Endodermal cell (in vitro differentiated cells): Measurements from ENCODE around the gene CLIP3. TPM values are rescaled to one million over a fixed set of nuclear protein-coding genes. Genes with fewer than 3 reads are reported as not detected.
A peak's percentile ranks its signal among the peaks of the same experiment; 100 is the strongest.

Experiments used
- DNase-seq: peaks from one replicate; pipeline ENCODE4 v3.0.0-alpha.2; 2017
- H3K27ac ChIP-seq: 2 replicates; pipeline ENCODE4 v1.5.1; 2013; ENCODE audit warnings: mild to moderate bottlenecking, low read depth, low read length, moderate library complexity
- H3K27me3 ChIP-seq: 2 replicates; pipeline ENCODE4 v1.6.1; 2013; ENCODE audit warnings: mild to moderate bottlenecking, low read length, moderate library complexity; ENCODE audit not compliant: insufficient read depth, control insufficient read depth, poor library complexity, severe bottlenecking
- H3K36me3 ChIP-seq: 2 replicates; pipeline ENCODE4 v1.7.0; 2013; ENCODE audit warnings: mild to moderate bottlenecking, low read length, moderate library complexity; ENCODE audit not compliant: control insufficient read depth, insufficient read depth
- H3K4me1 ChIP-seq: one replicate; pipeline ENCODE4 v1.7.0; 2013; ENCODE audit warnings: low read length; ENCODE audit not compliant: control insufficient read depth, insufficient read depth
- H3K4me3 ChIP-seq: 2 replicates; pipeline ENCODE4 v1.5.1; 2013; ENCODE audit warnings: mild to moderate bottlenecking, low read length, moderate library complexity
- H3K9ac ChIP-seq: 2 replicates; pipeline ENCODE4 v1.6.1; 2013; ENCODE audit warnings: mild to moderate bottlenecking, low read length, moderate library complexity; ENCODE audit not compliant: poor library complexity, severe bottlenecking; ENCODE audit errors: extremely low read depth
- H3K9me3 ChIP-seq: 2 replicates; pipeline ENCODE4 v1.6.1; 2013; ENCODE audit warnings: mild to moderate bottlenecking, low read length, moderate library complexity; ENCODE audit not compliant: control insufficient read depth
- H3K27ac Mint-ChIP-seq: 2 replicates; pipeline ENCODE4 v1.8.0; 2020; ENCODE audit warnings: mixed read lengths
- H3K27me3 Mint-ChIP-seq: 2 replicates; pipeline ENCODE4 v1.8.0; 2021; ENCODE audit warnings: mild to moderate bottlenecking, mixed read lengths; ENCODE audit not compliant: insufficient read depth
- H3K36me3 Mint-ChIP-seq: 2 replicates; pipeline ENCODE4 v1.8.0; 2020; ENCODE audit warnings: low read depth, mixed read lengths
- H3K4me1 Mint-ChIP-seq: 2 replicates; pipeline ENCODE4 v1.8.0; 2020; ENCODE audit warnings: mixed read lengths
- H3K4me3 Mint-ChIP-seq: 2 replicates; pipeline ENCODE4 v1.8.0; 2020; ENCODE audit warnings: mild to moderate bottlenecking, moderate library complexity, mixed read lengths
- H3K9me3 Mint-ChIP-seq: 2 replicates; pipeline ENCODE4 v1.8.0; 2020; ENCODE audit warnings: mild to moderate bottlenecking, mixed read lengths
- WGBS, 2 experiments: methylation state at CpG; one replicate each; pipeline versions ENCODE4 v1.1.5 to v1.1.7; 2013; ENCODE audit warnings: missing lambda C conversion rate in 2 of 2, mixed read lengths in 1 of 2; ENCODE audit not compliant: insufficient coverage in 1 of 2, insufficient read length in 1 of 2; 5-methylcytosine and 5-hydroxymethylcytosine counted together
- total RNA-seq, 2 donors: library from RNA; stranded (reverse); fragmentation: NEBNext Ultra II Directional in 1 of 2; extraction: Animal tissue kit (Norgen Biotek cat#: 25700) in 1 of 2; gene quantifications; 2 replicates in 1 of 2; 3 replicates in 1 of 2; pipeline ENCODE4 v1.2.1, GENCODE V29; 2021
- TF ChIP-seq, protein P1 (sequence below): fragments of 200-600 bp; sonication (generic); conservative IDR thresholded peaks from 2 replicates; pipeline ENCODE4 v1.5.0; 2021; ENCODE audit warnings: antibody characterized with exemption, mild to moderate bottlenecking

CLIP3 gene
- total RNA-seq, 2 donors from 2014 or later, result 12.6 to 19.7 TPM

DNA sequence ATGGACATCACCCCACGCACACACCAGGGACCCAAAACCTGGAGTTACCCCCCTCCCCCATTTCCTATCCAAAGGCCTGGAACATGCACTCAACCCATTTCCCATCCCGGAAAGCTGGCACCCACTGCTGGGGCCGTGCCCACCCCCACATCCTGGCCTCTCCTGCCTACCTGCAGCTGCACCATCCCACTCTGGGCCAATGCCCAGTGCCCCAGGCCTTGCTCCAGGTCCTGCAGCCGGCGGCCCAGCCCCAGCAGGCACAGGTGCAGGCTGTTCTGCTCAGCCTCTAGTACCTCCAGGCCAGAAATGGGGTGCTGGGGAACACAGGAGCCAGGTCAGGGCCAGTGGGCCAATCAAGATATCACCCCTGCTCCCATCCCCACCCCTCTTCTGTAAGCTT lies 25.7 kb downstream of the CLIP3 start:
- H3K9me3 ChIP-seq, result no peaks in the 10 kb centered on the region
- TF ChIP-seq, protein P1, sequence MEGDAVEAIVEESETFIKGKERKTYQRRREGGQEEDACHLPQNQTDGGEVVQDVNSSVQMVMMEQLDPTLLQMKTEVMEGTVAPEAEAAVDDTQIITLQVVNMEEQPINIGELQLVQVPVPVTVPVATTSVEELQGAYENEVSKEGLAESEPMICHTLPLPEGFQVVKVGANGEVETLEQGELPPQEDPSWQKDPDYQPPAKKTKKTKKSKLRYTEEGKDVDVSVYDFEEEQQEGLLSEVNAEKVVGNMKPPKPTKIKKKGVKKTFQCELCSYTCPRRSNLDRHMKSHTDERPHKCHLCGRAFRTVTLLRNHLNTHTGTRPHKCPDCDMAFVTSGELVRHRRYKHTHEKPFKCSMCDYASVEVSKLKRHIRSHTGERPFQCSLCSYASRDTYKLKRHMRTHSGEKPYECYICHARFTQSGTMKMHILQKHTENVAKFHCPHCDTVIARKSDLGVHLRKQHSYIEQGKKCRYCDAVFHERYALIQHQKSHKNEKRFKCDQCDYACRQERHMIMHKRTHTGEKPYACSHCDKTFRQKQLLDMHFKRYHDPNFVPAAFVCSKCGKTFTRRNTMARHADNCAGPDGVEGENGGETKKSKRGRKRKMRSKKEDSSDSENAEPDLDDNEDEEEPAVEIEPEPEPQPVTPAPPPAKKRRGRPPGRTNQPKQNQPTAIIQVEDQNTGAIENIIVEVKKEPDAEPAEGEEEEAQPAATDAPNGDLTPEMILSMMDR, result no peak
- no peak for DNase-seq
- H3K27me3 ChIP-seq, result no peaks in the 10 kb centered on the region
- H3K9me3 Mint-ChIP-seq, result no peaks in the 10 kb centered on the region
- H3K27ac ChIP-seq, result no peak overlapping the region
- WGBS, 2 experiments, result 92 to 100% methylated on average over 2 to 5 of the region's 5 CpGs
- H3K36me3 Mint-ChIP-seq, result peaks cover 31% of the 10 kb centered on the region
- H3K4me1 ChIP-seq, result no peaks in the 10 kb centered on the region
- H3K27me3 Mint-ChIP-seq, result peaks cover 4% of the 10 kb centered on the region
- H3K4me3 Mint-ChIP-seq, result peak overlapping the region; percentile 88
- no peak overlapping the region for H3K27ac Mint-ChIP-seq
- H3K4me3 ChIP-seq, result no peak overlapping the region
- peaks cover 13% of the 10 kb centered on the region for H3K4me1 Mint-ChIP-seq
- H3K9ac ChIP-seq, result no peak overlapping the region
- no peaks in the 10 kb centered on the region for H3K36me3 ChIP-seq

DNA sequence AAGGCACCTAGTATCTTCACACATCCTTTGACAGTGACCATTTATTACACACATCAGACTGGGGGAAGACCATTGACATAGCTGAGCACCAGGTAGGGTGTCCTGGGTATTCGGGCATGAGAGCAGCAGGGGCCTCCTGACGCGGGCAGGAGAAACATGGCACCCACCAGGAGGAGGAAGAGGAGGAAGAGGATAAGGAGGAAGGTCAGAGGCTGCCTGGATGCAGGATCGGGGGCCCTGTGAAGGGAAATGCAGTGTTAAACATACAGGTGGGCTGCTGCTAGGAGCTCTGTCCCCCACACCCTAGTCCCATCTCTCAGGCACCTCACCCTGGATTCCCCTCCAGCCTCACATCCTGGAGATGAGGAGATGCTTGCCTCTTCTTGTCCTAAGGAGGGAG lies 29.4 kb downstream of the CLIP3 start:
- H3K36me3 Mint-ChIP-seq, result peaks cover 34% of the 10 kb centered on the region
- H3K9me3 Mint-ChIP-seq, result no peaks in the 10 kb centered on the region
- no peak overlapping the region for H3K27ac Mint-ChIP-seq
- no peak overlapping the region for H3K9ac ChIP-seq
- H3K27me3 ChIP-seq, result no peaks in the 10 kb centered on the region
- H3K4me1 ChIP-seq, result no peaks in the 10 kb centered on the region
- peaks cover 17% of the 10 kb centered on the region for H3K36me3 ChIP-seq
- H3K27me3 Mint-ChIP-seq, result no peaks in the 10 kb centered on the region
- H3K27ac ChIP-seq, result no peak overlapping the region
- no peak for DNase-seq
- WGBS, 2 experiments, result 90 to 100% methylated on average over 4 of the region's 4 CpGs
- H3K4me1 Mint-ChIP-seq, result peaks cover under 1% of the 10 kb centered on the region
- no peaks in the 10 kb centered on the region for H3K9me3 ChIP-seq
- no peak overlapping the region for H3K4me3 ChIP-seq
- no peak overlapping the region for H3K4me3 Mint-ChIP-seq
- TF ChIP-seq, protein P1, result no peak

DNA sequence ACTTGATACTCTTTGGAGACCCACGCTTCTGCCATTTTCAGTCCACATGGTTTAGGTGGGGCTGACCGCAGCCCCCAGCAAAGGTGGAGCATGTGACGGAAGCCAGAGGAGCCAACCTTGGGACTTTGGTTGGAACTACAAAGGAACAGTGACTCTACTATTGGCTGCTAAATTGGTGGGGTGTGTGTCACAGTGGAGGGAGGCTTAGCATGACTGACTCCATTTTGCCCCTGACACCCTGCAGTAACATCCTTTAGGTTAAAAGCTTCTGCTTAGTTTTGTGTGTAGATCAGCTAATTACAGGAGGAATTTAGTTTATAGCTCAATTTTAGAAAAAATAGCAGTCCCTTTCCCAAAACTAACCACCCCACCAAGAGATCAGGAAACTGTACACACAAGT lies 31.1 kb downstream of the CLIP3 start:
- Mint-ChIP-seq H3K27me3 (no peaks in the 10 kb centered on the region), H3K4me1 (no peaks in the 10 kb centered on the region), H3K27ac (no peak overlapping the region), H3K36me3 (peaks cover 43% of the 10 kb centered on the region), H3K9me3 (no peaks in the 10 kb centered on the region), H3K4me3 (no peak overlapping the region)
- DNase-seq, result no peak
- no peak overlapping the region for H3K9ac ChIP-seq
- H3K4me3 ChIP-seq, result no peak overlapping the region
- H3K27ac ChIP-seq, result no peak overlapping the region
- TF ChIP-seq, protein P1, result no peak
- H3K27me3 ChIP-seq, result no peaks in the 10 kb centered on the region
- WGBS, 2 experiments, result 97 to 100% methylated on average over 1 to 3 of the region's 3 CpGs
- no peaks in the 10 kb centered on the region for H3K9me3 ChIP-seq
- no peaks in the 10 kb centered on the region for H3K4me1 ChIP-seq
- H3K36me3 ChIP-seq, result peaks cover 17% of the 10 kb centered on the region
